ENCODE data around the gene PLEKHA6.
A peak's percentile ranks its signal among the peaks of the same experiment; 100 is the strongest.

The PLEKHA6 gene

GRCh38 chr1:204308023-204308628 is 51.6 kb downstream of the PLEKHA6 start:
- no peak for DNase-seq

GRCh38 chr1:204307334-204307883 is 52.3 kb downstream of the PLEKHA6 start:
- no peak for DNase-seq

- DNase-seq: no peak
Measured at GRCh38 chr1:204306076-204306475, 53.7 kb downstream of the PLEKHA6 start.

GRCh38 chr1:204304067-204304466 is 55.7 kb downstream of the PLEKHA6 start:
- no peak for DNase-seq

GRCh38 chr1:204302769-204303168 is 57.0 kb downstream of the PLEKHA6 start:
- no peak for DNase-seq

GRCh38 chr1:204301171-204301957 is 58.4 kb downstream of the PLEKHA6 start:
- DNase-seq: no peak

GRCh38 chr1:204299814-204300365 is 59.8 kb downstream of the PLEKHA6 start:
- DNase-seq: no peak

- DNase-seq: peak; percentile 20
Measured at GRCh38 chr1:204296431-204296988, 63.2 kb downstream of the PLEKHA6 start.

- DNase-seq: no peak
Measured at GRCh38 chr1:204295671-204296070, 64.1 kb downstream of the PLEKHA6 start.

- no peak for DNase-seq
Measured at GRCh38 chr1:204294357-204294756, 65.4 kb downstream of the PLEKHA6 start.

- DNase-seq: no peak
Measured at GRCh38 chr1:204293605-204294337, 66.0 kb downstream of the PLEKHA6 start.

- DNase-seq: no peak
Measured at GRCh38 chr1:204292740-204293139, 67.0 kb downstream of the PLEKHA6 start.

- DNase-seq: no peak
Measured at GRCh38 chr1:204289280-204289679, 70.4 kb downstream of the PLEKHA6 start.

GRCh38 chr1:204288021-204288588 is 71.6 kb downstream of the PLEKHA6 start:
- DNase-seq: peak; percentile 67

- DNase-seq: no peak
Measured at GRCh38 chr1:204287466-204287891, 72.2 kb downstream of the PLEKHA6 start.

- DNase-seq: peak; percentile 80
Measured at GRCh38 chr1:204286831-204287421, 72.8 kb downstream of the PLEKHA6 start.

GRCh38 chr1:204286315-204286714 is 73.4 kb downstream of the PLEKHA6 start:
- DNase-seq: no peak

GRCh38 chr1:204285436-204286305 is 74.1 kb downstream of the PLEKHA6 start:
- DNase-seq: no peak

GRCh38 chr1:204284929-204285328 is 74.8 kb downstream of the PLEKHA6 start:
- DNase-seq: no peak

GRCh38 chr1:204283711-204284651 is 75.7 kb downstream of the PLEKHA6 start:
- DNase-seq: no peak
